RWPE1 (cell line): Measurements from ENCODE around the gene F2.

Source experiments
- CTCF ChIA-PET: fragments of 350-600 bp; sonication (Branson Sonifier 250); formaldehyde crosslinking; extraction: SDS; loops from one replicate; lab custom pipeline; 2021; lab: Yijun Ruan, JAX
- POLR2A ChIA-PET: fragments of 400-600 bp; formaldehyde crosslinking; extraction: SDS; loops from one replicate; lab custom pipeline; 2020; ENCODE audit warnings: antibody characterized with exemption; ENCODE audit not compliant: low non-redundant PET; lab: Yijun Ruan, JAX
- DNase-seq: peaks from one replicate; pipeline ENCODE4 v3.0.0; 2012; ENCODE audit warnings: low spot score
- H3K27ac ChIP-seq: fragments of 450-650 bp; 2 replicates; pipeline ENCODE4 v1.5.1; 2017
- CTCF ChIP-seq: fragments of 450-650 bp; conservative IDR thresholded peaks from 2 replicates; pipeline ENCODE4 v1.5.1; 2017; ENCODE audit warnings: low read depth, mild to moderate bottlenecking

F2 gene

GRCh38 chr11:46760429-46761128, 41.6 kb downstream of the F2 start:
- ChIA-PET POLR2A (no interaction called here), CTCF (no interaction called here)
- no peak overlapping the region for H3K27ac ChIP-seq
- TF ChIP-seq CTCF, result no peak
- DNase-seq, result no peak

- ChIA-PET POLR2A (no interaction called here), CTCF (no interaction called here)
- no peak for TF ChIP-seq CTCF
- H3K27ac ChIP-seq, result no peak overlapping the region
- no peak for DNase-seq
These were observed 42.8 kb downstream of the F2 start for GRCh38 chr11:46761807-46762206.

- CTCF ChIA-PET, result no interaction called here
- POLR2A ChIA-PET, result no interaction called here
- no peak for TF ChIP-seq CTCF
- no peak overlapping the region for H3K27ac ChIP-seq
- no peak for DNase-seq
These were observed 43.2 kb downstream of the F2 start for GRCh38 chr11:46762248-46762647.

- DNase-seq, result no peak
- no peak for TF ChIP-seq CTCF
- ChIA-PET POLR2A (interaction anchor here (0.6 kb wide), 1 partner anchor 68 kb away, joined by 3 read pairs; no protein-coding TSS in a partner anchor), CTCF (no interaction called here)
- no peak overlapping the region for H3K27ac ChIP-seq
These were observed 47.6 kb downstream of the F2 start for GRCh38 chr11:46766656-46767055.

GRCh38 chr11:46769636-46770221, 50.7 kb downstream of the F2 start:
- CTCF ChIA-PET, result interaction anchor here (0.6 kb wide), 2 partner anchors 12 to 88 kb away, joined by 4 read pairs; no protein-coding TSS in a partner anchor
- no peak overlapping the region for H3K27ac ChIP-seq
- no peak for DNase-seq
- no peak for TF ChIP-seq CTCF
- POLR2A ChIA-PET, result no interaction called here

- ChIA-PET POLR2A (no interaction called here), CTCF (no interaction called here)
- TF ChIP-seq CTCF, result no peak
- no peak for DNase-seq
- no peak overlapping the region for H3K27ac ChIP-seq
These were observed 57.9 kb downstream of the F2 start for GRCh38 chr11:46776878-46777277.
